ENCODE data around the gene RETN. TPM values are rescaled to one million over a fixed set of nuclear protein-coding genes. Genes with fewer than 3 reads are reported as not detected.

RETN gene
- total RNA-seq, 2 experiments from 2014 or later = not detected

DNA sequence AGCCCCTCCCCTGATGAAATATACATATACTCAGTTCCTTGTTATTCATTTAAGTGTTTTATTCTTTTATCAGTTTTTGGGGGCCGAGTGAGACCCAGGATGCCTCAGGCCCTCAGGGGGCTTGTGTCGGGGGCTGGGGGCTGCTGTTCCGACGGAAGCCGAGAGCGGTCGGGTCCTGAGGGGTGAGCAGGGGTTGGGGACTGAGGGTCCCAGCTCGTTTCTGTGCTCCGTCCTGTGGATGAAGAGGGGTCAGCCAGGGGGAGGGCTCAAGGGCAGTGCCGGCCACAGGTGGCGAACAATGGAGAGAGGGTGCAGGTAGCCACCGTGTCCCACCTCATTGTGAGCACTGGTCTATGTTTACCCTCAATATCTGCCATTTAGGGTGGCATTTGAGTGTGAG is 37.3 kb upstream of the RETN start:
- Mint-ChIP-seq H3K27ac (no peak overlapping the region), H3K9me3 (ENCODE audit: low read depth) (no peaks in the 10 kb centered on the region), H3K4me1 (peaks cover 40% of the 10 kb centered on the region), H3K36me3 (peaks cover 6% of the 10 kb centered on the region), H3K27me3 (no peaks in the 10 kb centered on the region), H3K4me3 (no peak overlapping the region)
- CTCF ChIA-PET = no interaction called here
- no peak for ATAC-seq
- DNase-seq = no peak

DNA sequence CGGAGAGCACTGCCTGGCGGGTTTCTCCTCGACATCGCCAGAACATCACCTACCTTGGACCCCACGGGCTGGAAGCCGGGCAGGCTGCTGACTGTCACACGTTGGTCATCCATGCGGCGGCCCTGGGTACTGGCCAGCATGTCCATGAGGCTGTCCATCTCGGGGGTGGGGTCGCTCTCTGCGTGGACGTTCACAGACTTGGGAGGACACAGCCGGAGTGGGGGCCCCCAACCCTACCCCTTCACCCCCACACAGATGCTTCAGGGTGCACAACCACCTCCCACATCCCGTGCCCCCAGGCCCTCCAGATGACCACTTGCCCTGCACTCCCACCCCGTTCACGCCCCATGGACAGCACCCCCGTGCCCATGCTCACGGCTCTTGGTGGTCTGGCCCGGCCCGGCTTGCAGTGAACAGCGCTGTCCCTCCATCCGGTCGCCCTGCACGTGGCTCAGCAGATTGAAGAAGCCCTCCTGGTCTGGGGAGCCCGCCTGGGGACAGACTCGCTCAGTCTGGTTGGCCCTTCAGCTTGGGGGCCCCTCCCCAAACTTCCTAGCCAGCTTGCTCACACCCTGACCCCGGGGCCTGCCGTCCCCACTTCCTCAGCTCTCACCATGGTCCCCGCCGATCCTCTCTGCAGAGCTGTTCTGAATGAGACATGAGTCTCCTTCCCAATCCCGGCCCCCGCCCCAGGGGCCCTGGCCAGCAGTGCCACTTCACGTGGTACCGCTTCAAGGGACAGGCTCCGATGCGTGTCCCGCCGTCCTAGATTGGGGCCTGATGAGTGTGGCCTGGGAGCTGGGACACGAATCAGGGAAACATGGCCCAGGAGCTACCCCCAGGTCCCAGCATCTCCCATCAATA is 36.3 kb upstream of the RETN start:
- CTCF ChIA-PET = interaction anchor here (0.8 to 1.6 kb wide), 2 partner anchors 48 to 64 kb away, joined by 4 to 7 read pairs; partner anchors contain the start of gene TRAPPC5
- H3K27me3 Mint-ChIP-seq = no peaks in the 10 kb centered on the region
- H3K4me1 Mint-ChIP-seq = peaks cover 42% of the 10 kb centered on the region
- no peak overlapping the region for H3K27ac Mint-ChIP-seq
- DNase-seq = no peak
- ATAC-seq = no peak
- H3K9me3 Mint-ChIP-seq (ENCODE audit: low read depth) = no peaks in the 10 kb centered on the region
- H3K4me3 Mint-ChIP-seq = no peak overlapping the region
- peaks cover 2% of the 10 kb centered on the region for H3K36me3 Mint-ChIP-seq

DNA sequence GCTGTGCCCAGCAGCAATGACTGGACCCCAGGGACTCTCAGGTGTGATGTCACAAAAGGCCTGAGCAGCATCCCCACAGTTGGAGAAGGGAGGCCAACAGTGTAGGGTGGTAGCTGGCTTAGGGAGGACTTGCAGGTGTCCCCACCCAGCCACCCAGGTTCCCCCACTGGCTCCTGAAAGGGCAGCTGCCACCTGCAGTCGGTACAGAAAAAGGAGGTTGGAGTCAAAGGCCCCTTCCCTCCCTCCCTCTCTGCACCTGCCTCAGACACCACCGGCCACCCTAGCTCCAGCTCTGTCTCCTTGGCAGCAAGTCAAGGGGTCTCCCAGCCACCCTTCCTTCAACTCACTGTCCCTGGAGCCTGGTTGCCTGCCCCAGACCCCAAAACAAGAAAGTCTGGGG is 35.2 kb upstream of the RETN start, which contains the start of gene PCP2:
Gene PCP2, minus strand, starts transcription at position 22 of the 400 bp plus-strand sequence. CDS start 262 bp downstream, outside the sequence.
- H3K27me3 Mint-ChIP-seq = no peaks in the 10 kb centered on the region

DNA sequence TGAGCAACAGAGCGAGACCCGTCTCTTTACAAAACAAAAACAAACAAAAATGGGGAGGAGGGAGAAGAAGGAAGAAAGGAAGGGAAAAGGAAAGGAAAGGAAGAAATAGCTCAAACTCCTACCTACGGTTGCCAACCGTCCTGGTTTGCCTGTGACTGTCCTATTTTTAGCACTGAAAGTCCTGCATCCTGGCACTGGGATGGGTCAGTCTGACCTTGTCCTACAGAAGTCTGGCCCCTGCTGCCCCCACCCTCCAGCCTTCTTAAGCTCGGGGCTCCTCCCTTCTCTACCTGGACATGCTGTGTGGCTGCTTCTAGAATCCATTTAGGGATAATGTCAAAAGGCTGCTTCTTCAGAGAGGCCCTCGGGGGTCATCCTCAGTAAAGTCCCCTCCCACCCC is 33.2 kb upstream of the RETN start:
- no peaks in the 10 kb centered on the region for H3K27me3 Mint-ChIP-seq
- H3K4me1 Mint-ChIP-seq = peaks cover 32% of the 10 kb centered on the region
- ATAC-seq (no peak), DNase-seq (no peak)
- H3K36me3 Mint-ChIP-seq = peaks cover 12% of the 10 kb centered on the region
- CTCF ChIA-PET = interaction anchor here (1.5 kb wide), 1 partner anchor 45 kb away, joined by 5 read pairs; the partner anchor contains the start of gene TRAPPC5
- H3K9me3 Mint-ChIP-seq (ENCODE audit: low read depth) = peaks cover 5% of the 10 kb centered on the region
- peak overlapping the region; percentile 54 for H3K4me3 Mint-ChIP-seq
- H3K27ac Mint-ChIP-seq = peak overlapping the region; percentile 40

More for the DNA sequence above, 35.2 kb upstream of the RETN start, which contains the start of gene PCP2:
- Mint-ChIP-seq H3K4me3 (no peak within 1 kb of the TSS), H3K27ac (no peak within 1 kb of the TSS), H3K4me1 (peaks cover 37% of the 10 kb centered on the region), H3K9me3 (ENCODE audit: low read depth) (no peaks in the 10 kb centered on the region), H3K36me3 (peaks cover 2% of the 10 kb centered on the region)
- no peak for ATAC-seq
- CTCF ChIA-PET = interaction anchor here (0.8 to 1.6 kb wide), 2 partner anchors 47 to 65 kb away, joined by 4 to 7 read pairs; partner anchors contain the start of gene TRAPPC5
- no peak for DNase-seq

DNA sequence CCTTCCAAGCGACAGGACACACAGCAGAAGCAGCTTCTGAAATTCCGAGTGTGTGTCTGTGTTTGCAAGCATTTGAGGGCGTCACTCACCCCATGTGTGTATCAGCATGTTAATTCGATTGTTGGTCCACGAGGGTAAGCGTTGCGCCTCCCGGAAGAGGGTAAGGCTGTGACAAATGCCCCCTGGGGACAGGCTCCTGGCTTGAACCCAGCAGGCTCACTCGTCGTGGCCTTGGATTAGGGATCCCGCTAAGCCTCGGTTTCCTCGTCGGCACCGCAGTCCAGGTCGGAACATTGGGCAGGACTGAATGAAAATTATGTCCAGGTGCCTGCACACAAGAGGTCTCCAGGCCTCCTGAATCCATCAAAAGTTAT is 32.5 kb upstream of the RETN start:
- CTCF ChIA-PET = interaction anchor here (1.5 kb wide), 1 partner anchor 45 kb away, joined by 5 read pairs; the partner anchor contains the start of gene TRAPPC5
- DNase-seq (no peak), ATAC-seq (no peak)
- H3K4me1 Mint-ChIP-seq = peaks cover 28% of the 10 kb centered on the region
- H3K4me3 Mint-ChIP-seq = peak overlapping the region; percentile 79
- peaks cover 12% of the 10 kb centered on the region for H3K36me3 Mint-ChIP-seq
- H3K27ac Mint-ChIP-seq = peak overlapping the region; percentile 88
- H3K27me3 Mint-ChIP-seq = no peaks in the 10 kb centered on the region
- H3K9me3 Mint-ChIP-seq (ENCODE audit: low read depth) = peaks cover 5% of the 10 kb centered on the region

DNA sequence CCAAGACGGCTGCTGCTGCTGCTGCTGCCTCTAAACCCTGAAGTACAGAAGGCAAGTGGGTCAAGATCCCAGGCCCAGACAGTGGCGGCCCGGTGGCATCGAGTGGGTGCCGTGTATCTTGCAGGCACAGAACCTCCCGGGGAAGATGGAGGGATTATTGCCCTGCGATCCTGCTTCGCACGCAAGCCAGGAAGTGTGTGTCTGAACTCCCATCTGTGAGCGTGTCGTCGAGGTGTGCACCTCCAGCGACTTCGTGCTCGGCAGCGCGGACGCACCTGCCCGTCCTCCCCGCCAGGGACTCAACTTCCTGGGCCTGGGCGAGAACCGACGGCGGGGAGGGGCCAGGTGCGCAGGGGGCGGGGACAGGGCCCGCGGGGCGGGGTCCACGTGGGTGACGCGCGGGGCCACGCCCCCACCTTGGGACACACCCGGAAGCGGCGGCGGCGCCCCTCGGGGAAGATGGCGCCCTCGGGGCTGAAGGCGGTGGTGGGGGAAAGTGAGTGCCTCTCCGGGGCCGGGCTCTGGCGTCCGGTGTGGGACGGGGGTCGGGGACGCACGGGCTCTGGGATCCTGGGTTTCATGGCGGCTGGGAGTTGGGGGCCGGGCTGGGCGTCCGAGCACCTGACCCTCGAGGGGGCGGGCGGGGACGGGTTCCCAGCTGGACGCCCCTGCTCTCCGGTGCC is 32.0 kb upstream of the RETN start, which contains the start of gene STXBP2:
Gene STXBP2, plus strand, starts transcription at position 420 of the 683 bp plus-strand sequence. Its CDS starts 40 bp downstream, at position 460.
- H3K4me3 Mint-ChIP-seq = peak within 1 kb of the TSS; percentile 79
- CTCF ChIA-PET = interaction anchor here (1.2 to 2.9 kb wide), 6 partner anchors 24 to 232 kb away, joined by 3 to 13 read pairs (median 4); partner anchors contain the start of genes PNPLA6 and TRAPPC5
- H3K27me3 Mint-ChIP-seq = no peaks in the 10 kb centered on the region
- H3K9me3 Mint-ChIP-seq (ENCODE audit: low read depth) = peaks cover 5% of the 10 kb centered on the region
- peak; percentile 94 for ATAC-seq
- H3K27ac Mint-ChIP-seq = peak within 1 kb of the TSS; percentile 88
- peak; percentile 92 for DNase-seq
- H3K4me1 Mint-ChIP-seq = peaks cover 26% of the 10 kb centered on the region
- peaks cover 12% of the 10 kb centered on the region for H3K36me3 Mint-ChIP-seq

DNA sequence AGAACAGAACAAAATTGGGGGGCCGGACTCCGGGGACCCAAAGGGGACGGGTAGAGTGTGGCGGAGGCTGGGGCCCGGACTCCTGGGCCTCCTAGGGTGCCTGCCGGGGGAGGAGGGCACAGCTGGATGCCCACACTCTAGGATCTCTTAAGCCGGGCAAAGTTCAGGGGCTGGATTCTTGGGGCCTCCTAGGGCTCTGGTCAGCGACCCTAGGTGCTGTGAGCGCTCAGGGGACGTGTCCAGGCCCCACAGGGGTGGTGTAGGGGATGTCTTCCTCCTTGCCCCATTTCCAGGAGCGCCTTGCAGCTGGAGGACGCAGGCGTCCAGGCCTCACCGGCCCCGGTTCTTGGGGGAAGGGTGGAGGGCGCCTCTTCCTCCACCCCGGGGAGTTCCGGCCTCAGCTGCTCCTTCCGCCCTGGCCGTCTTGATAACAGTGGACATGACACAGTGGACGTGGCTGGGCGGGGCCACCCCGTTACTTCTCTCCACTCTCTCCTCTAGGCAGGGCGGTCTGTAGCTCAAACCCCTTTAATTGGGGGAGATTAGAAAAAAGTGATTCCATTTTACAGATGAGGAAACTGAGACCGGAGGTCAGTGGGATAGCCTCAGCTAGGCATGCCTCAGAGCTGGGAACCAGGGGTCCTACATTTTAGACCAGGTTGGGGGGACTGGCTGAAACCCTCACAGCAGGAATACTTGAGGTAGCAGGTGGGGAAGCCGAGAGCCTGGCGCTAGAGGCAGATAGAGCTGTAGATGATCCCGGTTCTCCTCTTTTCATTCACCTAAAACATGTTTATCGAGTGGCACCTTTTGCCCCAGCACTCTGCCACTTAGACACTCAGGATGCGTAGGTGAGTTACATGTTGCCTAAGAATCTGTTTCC is 31.2 kb upstream of the RETN start:
- peak overlapping the region; percentile 88 for H3K27ac Mint-ChIP-seq
- H3K4me3 Mint-ChIP-seq = peak overlapping the region; percentile 79
- CTCF ChIA-PET = interaction anchor here (1.1 to 2.9 kb wide), 8 partner anchors 8 to 232 kb away, joined by 3 to 13 read pairs (median 4); partner anchors contain the start of genes PET100, PNPLA6, TRAPPC5 and XAB2
- DNase-seq (no peak), ATAC-seq (peak; percentile 27)
- peaks cover 25% of the 10 kb centered on the region for H3K4me1 Mint-ChIP-seq
- H3K9me3 Mint-ChIP-seq (ENCODE audit: low read depth) = peaks cover 5% of the 10 kb centered on the region
- peaks cover 12% of the 10 kb centered on the region for H3K36me3 Mint-ChIP-seq
- H3K27me3 Mint-ChIP-seq = no peaks in the 10 kb centered on the region

DNA sequence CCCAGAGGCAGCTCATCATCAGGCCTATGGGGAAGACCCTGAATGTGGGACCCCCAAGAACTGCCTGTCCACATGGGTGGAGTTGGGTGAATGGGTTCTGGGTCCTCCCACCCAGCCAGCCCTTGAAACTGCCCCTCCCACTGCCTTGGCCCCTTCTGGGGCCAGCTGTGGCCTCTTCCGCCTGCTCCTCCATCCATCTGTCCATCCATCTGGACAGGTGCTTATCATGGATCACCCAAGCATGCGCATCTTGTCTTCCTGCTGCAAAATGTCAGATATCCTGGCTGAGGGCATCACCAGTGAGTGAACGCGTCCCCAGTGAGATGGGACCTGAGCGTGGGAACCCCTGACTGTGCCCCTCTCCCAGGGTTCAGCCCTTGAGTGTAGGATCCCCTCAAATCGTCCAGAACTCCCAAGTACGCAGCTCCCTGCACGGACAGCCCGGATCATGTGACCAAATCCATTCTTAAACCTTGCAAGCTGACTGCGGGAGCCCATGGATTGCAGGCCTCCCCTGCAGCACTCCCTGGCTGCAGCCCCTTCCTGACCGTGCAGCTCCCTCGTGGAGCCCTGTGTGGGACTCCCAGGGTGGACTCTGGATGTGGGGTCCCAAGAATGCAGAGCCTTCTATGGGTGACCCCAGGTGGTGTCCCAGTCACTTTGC is 29.9 kb upstream of the RETN start:
- ATAC-seq (no peak), DNase-seq (no peak)
- Mint-ChIP-seq H3K27ac (no peak overlapping the region), H3K9me3 (ENCODE audit: low read depth) (peaks cover 5% of the 10 kb centered on the region), H3K27me3 (no peaks in the 10 kb centered on the region), H3K4me1 (peaks cover 25% of the 10 kb centered on the region), H3K36me3 (peaks cover 12% of the 10 kb centered on the region), H3K4me3 (no peak overlapping the region)
- CTCF ChIA-PET = interaction anchor here (1.3 to 2.9 kb wide), 2 partner anchors 9 to 42 kb away, joined by 5 to 13 read pairs; partner anchors contain the start of genes PET100, TRAPPC5 and XAB2

DNA sequence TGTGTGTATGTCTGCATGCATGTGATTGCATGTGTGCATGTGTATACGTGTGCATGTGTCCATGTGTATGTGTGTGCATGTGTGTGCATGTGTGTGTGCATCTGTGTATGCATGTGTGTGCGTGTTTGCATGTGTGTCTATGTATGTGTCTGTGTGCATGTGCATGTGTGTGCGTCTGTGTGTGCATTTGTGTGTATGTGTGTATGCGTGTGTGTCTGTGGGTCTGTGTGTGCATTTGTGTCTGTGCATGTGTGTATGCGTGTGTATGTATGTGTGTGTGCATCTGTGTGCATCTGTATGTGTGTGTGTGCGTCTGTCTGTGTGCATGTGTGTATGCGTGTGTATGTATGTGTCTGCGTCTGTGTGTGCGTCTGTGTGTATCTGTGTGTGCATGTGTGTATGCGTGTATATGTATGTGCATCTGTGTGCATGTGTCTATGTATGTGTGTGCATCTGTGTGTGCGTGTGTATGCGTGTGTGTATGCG is 28.9 kb upstream of the RETN start:
- peaks cover 14% of the 10 kb centered on the region for H3K36me3 Mint-ChIP-seq
- peaks cover 5% of the 10 kb centered on the region for H3K9me3 Mint-ChIP-seq (ENCODE audit: low read depth)
- H3K4me3 Mint-ChIP-seq = peak overlapping the region; percentile 2
- no peaks in the 10 kb centered on the region for H3K27me3 Mint-ChIP-seq
- ATAC-seq (no peak), DNase-seq (no peak)
- CTCF ChIA-PET = no interaction called here
- peaks cover 25% of the 10 kb centered on the region for H3K4me1 Mint-ChIP-seq
- H3K27ac Mint-ChIP-seq = no peak overlapping the region

DNA sequence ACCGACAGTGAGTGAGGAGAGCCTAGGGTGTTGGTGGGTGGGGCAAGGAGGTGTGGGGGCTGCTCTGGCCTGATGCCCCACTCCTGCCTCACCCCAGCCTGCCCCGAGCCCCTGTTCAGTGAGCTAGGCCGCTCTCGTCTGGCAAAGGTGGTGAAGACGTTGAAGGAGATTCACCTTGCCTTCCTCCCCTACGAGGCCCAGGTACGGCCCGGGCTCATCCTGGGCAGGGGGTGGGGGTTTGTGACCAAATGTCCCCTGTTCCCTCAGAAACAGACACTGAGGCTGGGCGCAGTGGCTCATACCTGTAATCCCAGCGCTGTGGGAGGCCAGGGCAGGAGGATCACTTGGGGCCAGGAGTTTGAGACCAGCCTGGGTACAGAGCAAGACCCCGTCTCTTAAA is 28.0 kb upstream of the RETN start:
- Mint-ChIP-seq H3K4me3 (no peak overlapping the region), H3K27me3 (no peaks in the 10 kb centered on the region), H3K4me1 (peaks cover 25% of the 10 kb centered on the region), H3K36me3 (peaks cover 17% of the 10 kb centered on the region), H3K27ac (no peak overlapping the region), H3K9me3 (ENCODE audit: low read depth) (peaks cover 5% of the 10 kb centered on the region)
- ATAC-seq = no peak
- DNase-seq = no peak
- CTCF ChIA-PET = no interaction called here

DNA sequence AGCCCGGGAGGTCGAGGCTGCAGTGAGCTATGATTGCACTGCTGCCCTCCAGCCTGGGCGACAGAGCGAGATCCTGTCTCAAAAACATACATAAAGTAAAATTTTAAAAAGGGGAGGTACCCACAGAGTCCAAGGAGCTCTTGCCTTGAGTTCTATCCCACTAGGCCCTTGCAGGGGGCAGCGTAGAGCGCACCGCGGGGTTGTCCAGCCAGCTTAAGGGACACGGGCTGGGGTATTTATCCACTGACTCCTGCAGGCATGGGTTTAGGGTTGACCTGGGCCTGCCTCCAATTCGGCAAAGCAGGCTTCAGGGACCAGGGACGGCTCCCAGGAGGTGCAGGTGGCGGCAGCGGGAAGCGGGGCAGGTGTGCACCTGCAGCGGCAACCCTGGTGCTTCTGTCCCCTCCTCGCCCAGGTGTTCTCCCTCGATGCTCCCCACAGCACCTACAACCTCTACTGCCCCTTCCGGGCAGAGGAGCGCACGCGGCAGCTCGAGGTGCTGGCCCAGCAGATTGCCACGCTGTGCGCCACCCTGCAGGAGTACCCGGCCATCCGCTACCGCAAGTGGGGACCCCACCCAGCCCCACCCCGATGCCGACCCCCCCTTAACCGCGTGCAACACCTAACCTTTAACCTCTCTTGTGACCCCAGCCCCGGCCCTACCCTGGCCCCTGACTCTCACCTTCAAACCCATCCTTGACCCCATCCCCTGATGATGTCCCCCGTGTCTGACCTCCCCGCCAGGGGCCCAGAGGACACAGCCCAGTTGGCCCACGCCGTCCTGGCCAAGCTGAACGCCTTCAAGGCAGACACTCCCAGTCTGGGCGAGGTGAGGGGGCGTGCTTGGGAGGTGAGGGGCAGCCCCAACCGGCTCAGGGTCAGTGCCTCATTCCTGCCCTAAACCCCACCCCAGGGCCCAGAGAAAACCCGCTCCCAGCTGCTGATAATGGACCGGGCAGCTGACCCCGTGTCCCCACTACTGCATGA is 27.3 kb upstream of the RETN start:
- Mint-ChIP-seq H3K27me3 (no peaks in the 10 kb centered on the region), H3K36me3 (peaks cover 18% of the 10 kb centered on the region), H3K4me3 (no peak overlapping the region), H3K27ac (no peak overlapping the region), H3K4me1 (peaks cover 18% of the 10 kb centered on the region), H3K9me3 (ENCODE audit: low read depth) (peaks cover 5% of the 10 kb centered on the region)
- ATAC-seq (no peak), DNase-seq (no peak)
- CTCF ChIA-PET = interaction anchor here (1.3 kb wide), 1 partner anchor 11 kb away, joined by 3 read pairs; no protein-coding TSS in a partner anchor

Measured in activated CD8-positive, alpha-beta memory T cell treated with anti-CD3 and anti-CD28 coated beads, Interleukin-2, amount 10 ng/mL, durations not matched to agents 7 days and 5 days (primary cell).